Measurements from ENCODE around the gene TRPM2.

TRPM2 gene

DNA sequence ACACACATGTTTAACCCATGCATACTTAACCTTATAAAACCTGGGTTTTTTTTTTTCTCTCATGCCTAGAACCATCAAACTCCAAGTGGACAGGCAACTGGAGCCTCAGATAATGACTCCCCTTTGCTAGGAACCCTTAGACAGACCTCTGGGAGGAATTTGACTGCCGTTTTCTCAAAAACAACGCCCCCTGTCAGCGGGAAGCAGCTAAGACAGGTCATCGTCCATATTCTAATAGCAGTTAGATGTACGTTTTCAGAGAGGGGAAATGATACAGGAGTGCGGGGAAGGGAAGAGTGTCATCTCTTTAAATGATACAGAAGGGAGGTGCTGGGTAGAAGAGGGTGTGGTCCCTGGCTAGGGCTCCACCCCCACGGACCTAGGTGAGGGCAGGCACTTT, 136.5 kb downstream of the TRPM2 start:
- DNase-seq = no peak

DNA sequence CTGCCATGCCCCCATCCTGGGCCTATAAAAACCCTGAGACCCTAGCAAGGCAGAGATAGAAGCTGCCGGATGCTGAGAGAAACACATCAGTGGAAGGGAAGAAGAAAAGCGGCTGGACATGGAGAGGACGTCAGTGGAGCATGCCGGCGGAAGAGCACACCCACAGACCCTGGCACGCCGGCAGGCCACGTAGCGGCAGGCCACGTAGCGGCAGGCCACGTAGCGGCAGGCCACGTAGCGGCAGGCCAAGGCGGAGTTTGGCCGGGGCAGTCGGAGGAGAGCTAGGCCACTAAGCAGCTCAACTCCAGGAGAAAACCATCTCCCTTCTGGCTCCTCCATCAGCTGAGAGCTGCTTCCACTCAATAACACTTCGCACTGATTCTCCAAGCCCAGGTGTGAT, 137.0 kb downstream of the TRPM2 start:
- DNase-seq = no peak

DNA sequence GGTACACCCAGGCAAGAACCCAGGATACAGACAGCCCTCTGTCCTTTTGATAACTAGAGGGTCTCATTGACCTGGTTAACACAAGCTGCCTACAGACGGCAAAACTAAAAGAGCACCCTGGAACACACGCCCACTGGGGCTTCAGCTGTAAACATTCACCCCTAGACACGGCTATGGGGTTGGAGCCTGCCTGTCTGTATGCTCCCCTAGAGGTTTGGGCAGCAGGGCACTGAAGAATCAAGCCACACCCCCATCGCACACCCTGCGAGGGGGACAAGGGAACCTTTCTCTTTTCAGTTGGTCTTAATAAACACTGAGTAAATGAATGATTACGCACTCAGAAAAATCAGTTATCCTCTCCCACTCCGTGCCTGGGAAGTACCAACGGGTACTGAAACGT, 137.4 kb downstream of the TRPM2 start:
- DNase-seq = no peak

All from activated effector memory CD4-positive, alpha-beta T cell treated with anti-CD3 and anti-CD28 coated beads, Interleukin-2, amount 50 U/mL, for 16 hours (primary cell).